Pulmonary artery endothelial cell (primary cell): ENCODE data around the gene FBXO40. TPM values are rescaled to one million over a fixed set of nuclear protein-coding genes. Genes with fewer than 3 reads are reported as not detected.
"Not testable (repeated sequence)": the region's sequence is repeated elsewhere in the genome, so short reads cannot be mapped to it uniquely, and the experiment has no call there.

Experiments used
- DNase-seq: peaks from one replicate; pipeline ENCODE4 v3.0.0-alpha.2; 2011; ENCODE audit warnings: low read depth, low spot score
- total RNA-seq: library from RNA; depleted of rRNA; stranded (reverse); fragments of >200 nt; gene quantifications from 2 replicates; pipeline ENCODE4 v1.2.3, GENCODE V29; 2014

FBXO40 gene
- under 0.01 TPM in 1 of 2 replicates, not detected in the other for total RNA-seq

- no peak for DNase-seq
Observed at GRCh38 chr3:121592856-121593702, at the start of gene FBXO40. TSS of gene FBXO40 (plus strand) at chr3:121593379. CDS start at chr3:121620576, 27,197 bp downstream.

DNA sequence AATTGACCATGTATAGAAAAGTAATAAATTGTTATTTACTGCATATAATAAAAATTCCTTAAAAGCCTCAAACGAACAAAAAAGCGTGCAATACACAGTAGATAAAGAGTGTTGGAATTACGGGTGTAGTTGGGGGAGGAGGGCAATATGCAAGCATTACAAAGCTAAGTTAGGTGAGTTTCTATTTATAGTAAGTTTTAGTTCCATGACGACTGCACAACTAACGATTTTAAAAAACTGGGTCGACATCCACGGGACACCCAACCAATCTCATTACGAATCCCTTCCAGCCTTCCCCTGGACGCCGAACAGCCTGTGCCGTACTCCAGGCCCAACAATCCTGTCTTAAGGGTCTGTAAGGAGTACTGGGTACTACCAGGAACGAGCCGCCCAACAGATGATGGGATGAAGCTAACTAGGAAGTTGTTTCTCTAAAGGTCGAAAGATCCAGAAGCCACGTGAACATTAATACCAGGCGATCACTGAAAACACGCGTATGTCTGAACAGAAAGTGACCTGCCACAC lies 48.1 kb upstream of the FBXO40 start:
- DNase-seq: no peak

- peak; percentile 89 for DNase-seq
Observed at GRCh38 chr3:121545574-121546455, 47.4 kb upstream of the FBXO40 start, which contains the start of gene POLQ. TSS of gene POLQ (minus strand) at chr3:121545988. CDS start at chr3:121545877, 111 bp downstream.

DNA sequence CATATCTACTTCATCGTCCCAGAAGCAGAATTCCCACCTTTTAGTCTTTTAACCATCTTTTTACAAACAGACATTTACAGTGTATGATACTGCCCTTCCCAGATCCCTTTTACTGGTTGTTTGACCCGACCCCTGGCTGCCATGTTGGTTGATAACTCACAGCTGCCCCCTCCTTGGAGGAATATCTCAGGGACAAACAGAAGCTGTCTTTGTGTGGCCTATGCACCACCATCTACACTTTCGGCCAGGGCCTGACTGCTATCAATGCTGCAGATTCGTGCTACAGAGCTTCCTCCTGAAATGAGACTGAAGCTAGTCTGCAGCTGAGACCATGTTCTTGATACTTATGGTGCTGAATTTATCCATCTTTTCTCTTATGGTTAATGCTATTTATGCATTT lies 40.8 kb upstream of the FBXO40 start:
- no peak for DNase-seq

DNA sequence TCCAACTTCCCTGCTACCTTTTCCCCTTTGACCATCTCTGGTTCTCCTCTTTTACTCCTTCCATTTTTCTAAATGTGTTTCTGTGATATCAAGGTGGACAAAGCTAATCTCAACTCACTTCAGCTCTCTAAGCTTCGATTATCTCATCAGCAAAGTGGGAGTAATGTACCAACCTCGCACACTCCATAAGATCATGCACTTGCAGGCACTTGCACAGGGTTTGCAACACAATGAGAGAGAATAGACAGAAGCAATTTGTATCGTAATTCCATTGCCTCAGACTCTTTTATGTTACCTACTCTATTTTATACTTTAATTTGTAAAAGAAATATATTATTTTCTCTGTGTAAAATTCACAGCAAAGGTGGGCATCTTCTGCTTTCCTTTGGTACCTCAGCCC lies 40.4 kb upstream of the FBXO40 start:
- no peak for DNase-seq

DNA sequence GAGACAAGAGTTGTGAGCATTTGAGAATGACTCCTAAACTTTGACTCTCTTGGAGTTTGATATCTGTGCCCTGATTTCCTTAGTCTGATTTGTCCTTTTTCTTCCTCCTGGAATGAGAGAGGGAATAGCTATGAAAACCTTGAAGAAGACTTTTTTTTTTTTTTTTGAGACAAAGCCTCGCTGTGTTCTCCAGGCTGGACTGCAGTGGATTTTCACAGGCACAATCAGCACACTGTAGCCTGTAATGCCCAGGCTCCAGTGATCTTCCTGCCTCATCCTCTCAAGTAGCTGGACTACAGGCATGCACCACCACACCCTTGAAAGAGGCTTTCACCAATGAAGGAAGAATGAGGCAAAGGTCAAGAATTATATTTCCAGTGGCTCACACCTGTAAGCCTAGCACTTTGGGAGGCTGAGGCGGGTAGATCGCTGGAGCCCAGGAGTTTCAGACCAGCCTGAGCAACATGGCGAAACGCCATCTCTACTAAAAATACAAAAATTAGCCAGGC lies 35.7 kb upstream of the FBXO40 start:
- DNase-seq: no peak

GRCh38 chr3:121562148-121562547 lies 31.0 kb upstream of the FBXO40 start:
- DNase-seq: no peak

DNA sequence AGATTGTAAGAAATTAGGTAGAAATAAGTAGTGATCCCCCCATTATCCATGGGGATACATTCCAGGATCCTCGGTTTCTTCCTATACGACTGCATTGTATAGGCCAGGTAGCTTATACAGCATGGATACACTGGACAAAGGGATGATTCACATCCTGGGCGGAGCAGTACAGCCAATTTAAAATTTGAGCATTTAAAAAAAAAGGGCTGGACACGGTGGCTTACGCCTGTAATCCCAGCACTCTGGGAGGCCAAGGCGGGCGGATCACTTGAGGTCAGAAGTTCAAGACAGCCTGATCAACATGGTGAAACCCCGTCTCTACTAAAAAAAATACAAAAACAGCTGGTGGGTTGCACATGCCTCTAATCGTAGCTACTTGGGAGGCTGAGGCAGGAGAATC lies 26.4 kb upstream of the FBXO40 start:
- DNase-seq: no peak

DNA sequence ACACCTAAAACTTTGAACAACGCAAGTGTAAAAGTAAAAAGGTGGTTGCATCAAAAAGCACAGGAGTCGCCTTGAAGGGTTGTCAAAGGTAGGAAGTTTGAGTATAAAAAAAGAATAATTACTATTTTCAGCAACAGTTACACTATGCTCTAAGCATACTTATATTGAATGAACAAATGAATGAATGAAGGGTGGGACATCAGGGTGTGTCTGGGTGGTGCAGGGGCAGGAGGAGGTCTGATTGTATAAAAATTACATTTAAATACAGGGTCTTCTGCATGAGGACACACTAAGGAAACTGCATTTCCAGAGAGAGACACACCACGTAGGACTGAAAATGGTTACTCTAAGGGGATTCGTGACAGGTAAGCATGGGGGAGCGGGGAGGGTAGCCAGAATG lies 25.5 kb upstream of the FBXO40 start, which contains the start of gene ARGFX:
ARGFX (plus strand) TSS at position 301 of the 400 bp plus-strand sequence. CDS start 2,765 bp downstream, outside the sequence.
- DNase-seq: no peak

GRCh38 chr3:121574449-121574848 lies 18.7 kb upstream of the FBXO40 start:
- no peak for DNase-seq

GRCh38 chr3:121581691-121582090 lies 11.5 kb upstream of the FBXO40 start:
- no peak for DNase-seq

DNA sequence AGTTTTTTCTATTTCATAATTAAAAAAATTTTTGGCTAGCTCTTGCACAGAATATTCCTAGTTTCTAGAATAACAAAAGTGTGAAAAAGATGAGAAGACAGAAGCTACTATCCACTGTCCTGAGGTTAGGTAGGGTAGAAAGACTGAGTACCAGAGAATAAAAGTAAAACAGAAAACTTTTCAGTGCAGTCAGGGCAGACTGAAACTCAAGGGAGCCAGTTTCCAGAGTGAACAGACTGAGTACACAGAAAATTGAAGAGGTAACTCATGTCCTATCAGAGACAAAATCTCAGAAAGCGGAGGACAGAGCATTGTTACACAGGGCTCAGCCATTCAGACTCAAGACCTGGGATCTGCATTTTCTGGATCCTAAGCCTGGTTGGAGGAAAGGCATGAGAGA lies 8.8 kb upstream of the FBXO40 start:
- DNase-seq: no peak

DNA sequence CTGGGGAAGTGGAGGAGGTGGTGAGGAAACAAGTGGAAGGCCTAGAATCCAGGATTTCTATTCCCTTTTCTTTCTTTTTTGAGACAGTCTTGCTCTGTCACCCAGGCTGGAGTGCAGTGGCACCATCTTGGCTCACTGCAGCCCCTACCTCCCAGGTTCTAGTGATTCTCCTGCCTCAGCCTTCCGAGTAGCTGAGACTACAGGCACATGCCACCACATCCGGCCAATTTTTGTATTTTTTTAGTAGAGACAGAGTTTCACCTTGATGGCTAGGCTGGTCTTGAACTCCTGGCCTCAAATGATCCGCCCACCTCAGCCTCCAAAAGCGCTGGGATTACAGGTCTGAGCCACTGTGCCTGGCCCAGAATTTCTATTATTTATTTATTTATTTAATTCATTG lies 627 bp downstream of the FBXO40 start:
- DNase-seq: not testable (repeated sequence)

DNA sequence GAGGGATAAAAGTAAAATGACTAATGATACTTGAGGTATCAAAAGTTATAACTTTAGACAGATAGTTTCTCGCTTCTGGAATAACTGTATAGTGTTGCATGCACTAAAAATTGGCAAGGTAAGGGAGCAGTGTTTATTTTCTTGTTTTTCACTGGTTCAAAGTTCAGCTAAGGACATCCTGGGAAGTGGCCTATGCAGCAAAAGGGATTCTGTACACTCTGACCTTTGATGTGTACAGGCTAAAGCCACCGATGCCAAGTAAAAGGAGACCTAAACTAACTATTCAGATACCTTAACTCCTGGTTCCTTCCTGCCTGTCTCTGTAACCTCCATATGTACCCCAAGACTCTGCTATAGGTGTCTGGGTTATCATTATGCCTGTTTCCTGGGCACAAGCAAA lies 1.7 kb downstream of the FBXO40 start:
- DNase-seq: no peak

DNA sequence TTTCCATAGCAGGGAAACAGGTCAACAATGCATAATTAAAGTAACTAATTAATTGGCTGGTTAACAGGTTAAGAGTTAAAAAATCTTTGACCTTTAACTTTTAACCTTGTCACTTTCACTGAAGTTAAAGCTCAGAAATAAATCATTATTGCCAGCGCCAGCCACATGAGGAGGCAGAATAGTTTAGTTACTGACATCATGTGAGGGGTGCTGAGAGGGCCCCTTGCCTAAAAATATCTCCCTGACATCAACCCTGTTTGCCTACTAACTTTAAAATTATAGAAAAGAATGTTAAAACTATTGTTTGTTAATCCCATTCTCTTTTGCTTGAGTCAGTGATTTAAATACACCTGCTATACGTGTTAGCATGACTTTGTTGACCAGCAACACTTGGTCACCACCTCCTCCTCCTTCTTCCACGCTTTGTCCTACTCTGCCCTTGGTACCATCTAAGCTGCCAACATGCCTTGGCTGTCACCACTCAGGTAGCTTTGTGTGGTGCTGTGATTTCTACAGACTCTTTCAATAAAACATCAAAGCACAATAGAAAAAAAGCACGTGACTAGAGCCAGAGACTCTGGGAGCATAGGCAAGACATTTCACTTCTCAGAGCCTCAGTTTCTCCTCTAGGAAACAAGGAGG lies 2.7 kb downstream of the FBXO40 start:
- DNase-seq: no peak

DNA sequence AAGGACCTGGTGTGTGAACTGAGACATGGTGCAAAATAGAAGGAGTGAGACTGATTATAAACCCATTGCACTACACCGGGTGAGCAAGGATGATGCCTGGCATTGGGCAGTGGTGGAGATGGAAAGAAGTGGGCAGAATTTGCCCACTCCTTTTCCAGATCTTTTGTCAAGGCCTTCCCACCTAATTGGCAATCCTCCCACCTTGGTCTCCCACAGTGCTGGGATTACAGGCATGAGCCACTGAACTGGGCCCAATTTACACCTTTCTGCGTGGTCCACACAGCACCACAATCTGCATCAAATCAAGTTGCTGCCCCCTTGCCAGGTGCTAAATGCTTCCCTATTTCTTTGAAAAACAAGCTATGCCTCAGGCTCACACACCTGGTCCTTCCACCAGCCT lies 5.4 kb downstream of the FBXO40 start:
- no peak for DNase-seq

DNA sequence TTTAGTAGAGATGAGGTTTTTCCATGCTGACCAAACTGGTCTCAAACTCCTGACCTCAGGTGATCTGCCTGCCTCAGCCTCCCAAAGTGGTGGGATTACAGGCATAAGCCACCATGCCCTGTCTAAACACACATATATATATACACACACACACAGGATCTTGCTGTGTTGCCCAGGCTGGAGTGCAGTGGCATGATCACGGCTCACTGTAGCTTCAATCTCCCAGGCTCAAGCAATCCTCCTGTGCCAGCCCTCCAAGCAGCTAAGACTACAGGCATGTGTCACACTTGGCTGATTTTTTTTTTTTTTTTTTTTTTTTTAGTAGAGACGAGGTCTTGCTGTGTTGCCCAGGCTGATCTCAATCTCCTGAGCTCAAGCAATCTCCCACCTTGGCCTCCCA lies 6.7 kb downstream of the FBXO40 start:
- DNase-seq: not testable (repeated sequence)

DNA sequence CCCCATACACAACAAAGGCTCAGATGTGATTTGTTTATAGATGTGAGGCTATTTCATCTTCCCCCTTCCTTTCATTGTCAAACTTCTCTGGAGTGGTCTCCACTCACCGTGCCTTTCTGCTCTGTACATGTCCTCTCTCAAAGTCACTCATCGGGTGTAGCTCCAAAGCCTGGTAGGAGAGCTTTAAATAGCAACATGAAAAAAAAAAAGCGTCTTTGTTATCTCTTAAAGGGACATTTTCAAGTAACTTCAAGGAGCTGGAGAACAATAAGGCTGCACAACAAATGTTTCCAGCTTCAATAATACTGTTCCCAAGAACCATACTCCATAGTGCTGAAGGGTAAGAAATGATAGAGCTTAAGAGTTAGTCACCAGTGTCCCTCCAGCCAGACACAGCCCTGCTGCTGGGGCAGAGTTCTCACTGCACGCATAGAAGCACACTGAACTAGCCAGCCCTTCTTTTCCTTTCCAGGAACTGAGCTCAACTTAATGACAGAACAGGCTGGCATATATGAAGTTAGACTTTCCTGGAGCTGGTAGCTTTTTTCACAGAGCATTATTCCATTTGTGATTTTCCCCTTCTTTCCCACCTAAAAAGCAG lies 8.1 kb downstream of the FBXO40 start:
- DNase-seq: no peak

GRCh38 chr3:121604759-121605158 lies 11.6 kb downstream of the FBXO40 start:
- DNase-seq: no peak

- DNase-seq: no peak
Observed at GRCh38 chr3:121606106-121606505, 12.9 kb downstream of the FBXO40 start.

- DNase-seq: no peak
Observed at GRCh38 chr3:121619691-121620090, 26.5 kb downstream of the FBXO40 start.
